ENCODE results near the gene AGBL1.
A peak's percentile ranks its signal among the peaks of the same experiment; 100 is the strongest.
"Not testable (repeated sequence)": the region's sequence is repeated elsewhere in the genome, so short reads cannot be mapped to it uniquely, and the experiment has no call there.

The AGBL1 gene

GRCh38 chr15:86087808-86088207 is 8.1 kb downstream of the AGBL1 start:
- DNase-seq = peak; percentile 72

DNA sequence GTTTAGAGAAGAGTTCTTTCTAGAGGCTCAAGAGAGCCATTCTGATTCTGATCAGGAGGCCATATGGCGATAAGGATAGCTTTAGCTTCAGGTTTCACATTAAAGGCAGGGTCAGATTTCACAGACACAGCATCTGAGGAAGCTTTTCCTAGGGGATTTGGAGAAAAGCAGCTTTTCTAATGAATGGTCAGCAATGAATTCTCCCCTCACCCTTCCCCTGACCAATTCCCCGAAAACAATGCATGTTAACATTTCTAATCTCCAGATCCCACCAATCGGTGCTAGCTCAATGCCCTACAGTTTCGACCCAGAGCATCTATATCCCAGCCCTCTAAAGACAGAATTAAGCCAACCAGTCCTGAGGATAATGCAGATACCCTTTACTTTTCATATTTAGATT is 9.8 kb downstream of the AGBL1 start:
- peak; percentile 93 for DNase-seq

- no peak for DNase-seq
Observed at GRCh38 chr15:86101818-86102217, 22.1 kb downstream of the AGBL1 start.

DNA sequence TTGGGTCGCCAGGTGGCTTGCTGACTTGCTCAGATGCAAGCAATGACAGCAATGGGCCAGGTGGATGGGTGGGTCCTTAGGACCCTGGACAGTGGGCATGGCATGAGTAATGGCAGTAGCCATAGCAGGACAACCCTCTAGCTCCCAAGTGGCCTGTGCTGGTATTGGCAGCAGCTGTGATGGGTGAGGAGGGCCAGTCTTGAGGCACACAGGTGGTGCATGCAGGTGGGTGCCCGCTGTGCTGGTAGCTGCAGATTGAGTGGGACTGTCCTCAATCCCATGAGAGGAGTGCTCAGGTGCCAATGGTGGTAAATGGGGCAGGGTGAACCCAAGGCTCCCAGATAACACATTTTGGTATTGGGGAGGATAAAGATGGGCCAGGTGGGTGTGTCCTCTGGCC is 24.2 kb downstream of the AGBL1 start:
- DNase-seq = no peak

- DNase-seq = no peak
Observed at GRCh38 chr15:86106306-86106705, 26.6 kb downstream of the AGBL1 start.

DNA sequence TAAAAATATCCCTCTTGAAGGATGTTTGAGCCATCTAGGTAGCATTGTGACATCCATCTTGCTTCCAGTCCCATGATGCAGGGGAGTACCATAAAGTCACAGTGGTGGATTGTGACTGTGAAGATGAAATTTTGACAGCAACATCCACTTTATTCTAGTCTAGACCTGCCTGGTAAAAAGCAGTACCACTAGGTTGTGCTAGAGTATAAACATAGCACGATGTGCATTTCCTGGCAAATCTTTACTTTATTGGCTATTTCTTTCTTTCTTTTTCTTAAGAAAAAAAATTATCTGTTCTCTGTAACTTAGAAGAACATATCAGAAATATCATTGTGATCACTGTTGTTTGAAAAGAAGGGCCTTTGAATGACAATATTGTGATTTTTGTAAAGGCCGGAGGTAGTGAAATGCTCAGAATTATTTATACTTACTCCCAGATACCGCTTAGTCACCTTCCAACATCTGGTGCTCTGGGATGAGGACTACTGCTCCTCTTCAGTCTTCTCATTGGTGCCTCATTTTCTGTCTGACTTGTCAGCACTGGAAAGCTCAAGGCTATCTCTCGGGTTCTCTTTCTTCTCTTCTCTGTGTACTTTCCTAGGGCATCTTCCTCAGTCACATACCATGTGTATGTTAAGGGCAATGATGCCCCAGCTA is 35.6 kb downstream of the AGBL1 start:
- peak; percentile 22 for DNase-seq

- DNase-seq = peak; percentile 72
Observed at GRCh38 chr15:86121568-86122225, 42.0 kb downstream of the AGBL1 start.

- DNase-seq = not testable (repeated sequence)
Observed at GRCh38 chr15:86122691-86123391, 43.2 kb downstream of the AGBL1 start.

DNA sequence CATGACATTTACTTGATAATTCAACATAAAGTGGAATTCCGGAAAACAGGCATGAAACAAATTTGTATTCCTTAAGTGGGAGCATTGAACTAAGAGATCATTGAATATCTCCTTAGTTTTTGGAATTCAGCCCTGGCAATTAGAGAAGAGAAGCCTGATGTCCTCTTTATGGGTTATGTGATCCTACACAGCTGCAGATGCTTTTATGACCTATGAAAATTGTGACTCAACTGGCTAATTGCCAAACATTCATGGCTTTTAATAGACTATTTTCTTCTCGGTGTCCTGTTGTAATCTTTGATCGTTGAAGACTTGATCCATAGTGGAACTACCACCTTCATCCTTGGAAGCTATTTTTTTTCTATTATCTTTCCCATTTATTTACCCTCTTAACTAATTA is 46.1 kb downstream of the AGBL1 start:
- DNase-seq = no peak

GRCh38 chr15:86127547-86127946 is 47.9 kb downstream of the AGBL1 start:
- no peak for DNase-seq

- no peak for DNase-seq
Observed at GRCh38 chr15:86135041-86135440, 55.4 kb downstream of the AGBL1 start.

GRCh38 chr15:86136861-86137260 is 57.2 kb downstream of the AGBL1 start:
- DNase-seq = no peak

DNA sequence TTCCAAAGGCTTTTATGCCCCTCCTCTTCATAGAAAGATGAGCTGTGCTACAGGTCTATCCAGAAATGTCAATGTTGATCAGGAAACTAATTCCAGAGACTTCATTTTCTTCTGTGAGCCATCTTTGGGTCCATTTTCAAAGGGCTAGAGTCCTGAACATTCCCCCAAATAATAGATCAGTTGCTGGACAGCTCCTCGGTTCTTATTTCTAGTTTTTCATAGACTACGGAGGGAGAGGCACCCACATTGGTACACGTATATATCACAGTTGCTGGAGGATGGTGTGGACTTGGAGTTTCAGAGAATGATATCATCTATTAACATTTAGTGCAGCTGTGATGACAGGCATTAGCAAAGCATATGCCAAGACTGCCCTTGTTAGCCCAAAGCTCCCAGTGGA is 59.1 kb downstream of the AGBL1 start:
- no peak for DNase-seq

GRCh38 chr15:86139828-86140227 is 60.2 kb downstream of the AGBL1 start:
- DNase-seq = peak; percentile 22

DNA sequence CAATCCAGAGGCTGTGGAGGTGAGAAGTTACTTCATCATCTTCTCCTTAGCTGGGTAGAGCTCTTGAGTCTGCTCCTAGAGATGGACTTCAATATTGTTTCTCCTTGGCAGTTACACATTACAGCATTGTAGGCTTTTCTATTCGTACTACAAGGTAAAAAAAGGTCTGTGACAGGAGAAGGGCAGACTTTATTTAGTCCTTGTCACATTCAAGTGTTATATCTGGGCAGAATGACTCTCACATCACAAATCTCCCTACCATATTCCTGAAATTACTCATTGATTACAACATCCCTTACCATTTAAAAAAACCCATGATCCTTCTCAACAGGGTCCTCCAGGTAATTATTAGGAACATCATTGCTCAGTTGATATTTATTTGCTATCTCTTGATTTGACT is 75.0 kb downstream of the AGBL1 start:
- no peak for DNase-seq

DNA sequence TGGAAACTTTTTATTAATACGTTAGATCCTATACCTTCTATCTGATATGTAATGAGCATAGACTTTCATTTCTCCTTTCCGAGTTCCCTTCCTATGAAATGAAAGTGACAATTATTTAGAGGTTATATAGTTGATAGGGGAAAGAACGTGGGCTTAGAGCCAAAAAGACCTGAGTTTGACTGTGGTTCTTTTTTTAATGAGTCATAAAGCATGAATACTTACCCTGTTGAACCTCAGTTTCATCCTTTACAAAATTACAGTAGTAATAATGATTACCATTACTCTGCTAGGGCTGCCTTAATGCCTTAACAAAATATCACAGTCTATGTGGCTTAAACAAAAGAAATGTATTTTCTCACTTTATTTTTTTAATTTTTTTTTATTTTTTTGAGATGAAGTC is 75.9 kb downstream of the AGBL1 start:
- DNase-seq = no peak

- no peak for DNase-seq
Observed at GRCh38 chr15:86157606-86158293, 78.1 kb downstream of the AGBL1 start.

GRCh38 chr15:86159468-86159867 is 79.8 kb downstream of the AGBL1 start:
- no peak for DNase-seq

GRCh38 chr15:86161250-86161649 is 81.6 kb downstream of the AGBL1 start:
- DNase-seq = no peak

DNA sequence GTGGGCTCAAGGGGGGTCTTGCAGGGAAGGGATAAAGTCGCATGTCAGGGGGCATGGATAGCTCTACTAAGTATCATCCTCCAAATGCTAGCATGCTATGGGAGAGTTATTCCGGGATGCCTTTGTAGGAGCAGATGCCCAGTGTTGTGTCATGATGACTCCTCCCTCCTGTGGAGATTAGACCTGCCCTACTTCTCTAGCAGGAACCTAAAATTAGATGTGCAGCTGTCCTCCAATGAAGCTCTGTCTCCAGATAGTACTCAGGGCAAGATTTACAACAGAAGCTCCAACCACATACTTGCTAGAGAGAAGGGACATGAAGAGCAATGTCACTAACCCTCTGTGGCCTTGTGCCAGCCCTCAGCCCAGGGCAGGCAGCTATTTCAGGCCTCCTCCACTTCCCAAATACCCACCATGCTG is 82.5 kb downstream of the AGBL1 start:
- peak; percentile 58 for DNase-seq

DNA sequence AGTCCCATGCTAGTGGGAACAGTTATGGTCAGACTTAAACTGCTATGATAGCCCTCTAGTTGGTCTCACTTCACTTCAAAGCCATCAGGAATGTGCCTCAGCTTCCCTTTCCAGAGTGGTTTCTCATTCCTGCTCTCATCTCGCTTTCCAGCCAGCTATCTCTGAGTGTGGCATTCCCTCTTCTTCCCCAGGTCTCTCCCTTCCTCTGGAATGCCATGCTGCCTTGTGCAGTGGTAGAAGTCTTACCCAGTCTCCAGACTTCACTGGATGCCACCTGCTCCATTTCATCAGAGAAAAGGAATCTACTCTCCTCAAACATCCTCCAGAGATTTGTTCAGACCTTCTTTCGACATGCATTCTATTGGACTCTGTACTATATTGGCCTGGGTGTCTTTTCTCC is 83.0 kb downstream of the AGBL1 start:
- no peak for DNase-seq

DNA sequence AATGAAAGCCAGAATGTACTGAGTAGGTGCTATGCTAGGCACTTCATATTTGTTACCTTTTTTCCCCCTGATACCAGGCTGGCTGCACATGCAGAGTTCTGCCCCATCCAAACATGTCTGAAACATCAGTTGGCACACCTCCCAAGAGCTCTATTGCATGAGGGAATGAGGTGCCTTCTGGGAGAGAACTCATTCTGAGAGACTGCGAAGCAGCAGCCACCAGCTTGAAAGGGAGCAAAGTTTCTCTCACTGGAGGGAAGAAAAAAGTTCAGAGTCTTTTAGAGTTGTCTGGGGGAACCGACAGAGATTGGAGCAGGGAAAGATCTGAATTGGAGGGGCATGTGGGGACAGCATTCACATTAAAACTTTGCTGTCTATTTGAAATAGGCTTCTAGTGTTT is 84.1 kb downstream of the AGBL1 start:
- no peak for DNase-seq

GRCh38 chr15:86164232-86164898 is 84.7 kb downstream of the AGBL1 start:
- peak; percentile 71 for DNase-seq
